ENCODE data around the gene DOK6. TPM values are rescaled to one million over a fixed set of nuclear protein-coding genes. Genes with fewer than 3 reads are reported as not detected.

The DOK6 gene
- total RNA-seq, 6 experiments from 2014 or later, result not detected

DNA sequence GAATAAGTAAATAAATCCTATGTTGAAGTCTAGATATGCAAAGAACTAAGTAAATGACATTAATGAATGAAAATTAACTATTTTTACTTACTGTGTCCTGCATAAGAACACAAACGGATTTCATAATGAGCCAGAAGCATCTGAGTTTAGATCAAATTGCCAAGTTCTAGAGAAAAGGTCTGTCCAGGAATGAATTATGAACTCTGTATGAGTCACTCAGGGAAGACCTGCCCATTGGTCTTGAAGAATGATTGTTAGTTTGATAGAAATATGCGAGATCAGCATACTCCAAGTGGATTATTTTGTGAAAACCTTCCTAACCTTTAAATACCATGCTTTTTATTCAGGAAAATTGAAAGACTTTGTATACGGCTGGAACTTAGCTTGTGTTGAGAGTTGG, 189.5 kb downstream of the DOK6 start:
- H3K9me3 Mint-ChIP-seq, result peaks cover 21% of the 10 kb centered on the region
- no peak overlapping the region for H3K27ac Mint-ChIP-seq
- no peaks in the 10 kb centered on the region for H3K36me3 Mint-ChIP-seq (ENCODE audit: low read depth)
- H3K4me1 Mint-ChIP-seq (ENCODE audit: low read depth), result no peaks in the 10 kb centered on the region
- TF ChIP-seq CTCF (IDR thresholded peaks at IDR 0.05), result no peak
- no peaks in the 10 kb centered on the region; the same call in 1 of the 2 replicates for H3K27me3 Mint-ChIP-seq (ENCODE audit: insufficient read depth)
- H3K4me3 Mint-ChIP-seq, result no peak overlapping the region
- no peak for DNase-seq

GRCh38 chr18:69596345-69596744, 195.7 kb downstream of the DOK6 start:
- H3K4me1 Mint-ChIP-seq (ENCODE audit: low read depth), result no peaks in the 10 kb centered on the region

GRCh38 chr18:69597561-69597960, 196.9 kb downstream of the DOK6 start:
- H3K36me3 Mint-ChIP-seq (ENCODE audit: low read depth), result no peaks in the 10 kb centered on the region
- H3K4me1 Mint-ChIP-seq (ENCODE audit: low read depth), result no peaks in the 10 kb centered on the region
- H3K4me3 Mint-ChIP-seq, result no peak overlapping the region
- TF ChIP-seq CTCF (IDR thresholded peaks at IDR 0.05), result no peak
- no peak for DNase-seq
- H3K27me3 Mint-ChIP-seq (ENCODE audit: insufficient read depth), result no peaks in the 10 kb centered on the region; the same call in 1 of the 2 replicates
- H3K9me3 Mint-ChIP-seq, result peaks cover 18% of the 10 kb centered on the region
- H3K27ac Mint-ChIP-seq, result no peak overlapping the region

More at GRCh38 chr18:69596345-69596744, 195.7 kb downstream of the DOK6 start:
- Mint-ChIP-seq H3K36me3 (ENCODE audit: low read depth) (no peaks in the 10 kb centered on the region), H3K27me3 (ENCODE audit: insufficient read depth) (no peaks in the 10 kb centered on the region; the same call in 1 of the 2 replicates), H3K4me3 (no peak overlapping the region), H3K27ac (no peak overlapping the region), H3K9me3 (peaks cover 21% of the 10 kb centered on the region)
- TF ChIP-seq CTCF (IDR thresholded peaks at IDR 0.05), result no peak
- DNase-seq, result no peak

- Mint-ChIP-seq H3K36me3 (ENCODE audit: low read depth) (no peaks in the 10 kb centered on the region), H3K4me3 (no peak overlapping the region), H3K27me3 (ENCODE audit: insufficient read depth) (no peaks in the 10 kb centered on the region; the same call in 1 of the 2 replicates), H3K27ac (no peak overlapping the region), H3K9me3 (peaks cover 17% of the 10 kb centered on the region), H3K4me1 (ENCODE audit: low read depth) (no peaks in the 10 kb centered on the region)
- TF ChIP-seq CTCF (IDR thresholded peaks at IDR 0.05), result no peak
- no peak for DNase-seq
Measured at GRCh38 chr18:69599377-69599776, 198.7 kb downstream of the DOK6 start.

DNA sequence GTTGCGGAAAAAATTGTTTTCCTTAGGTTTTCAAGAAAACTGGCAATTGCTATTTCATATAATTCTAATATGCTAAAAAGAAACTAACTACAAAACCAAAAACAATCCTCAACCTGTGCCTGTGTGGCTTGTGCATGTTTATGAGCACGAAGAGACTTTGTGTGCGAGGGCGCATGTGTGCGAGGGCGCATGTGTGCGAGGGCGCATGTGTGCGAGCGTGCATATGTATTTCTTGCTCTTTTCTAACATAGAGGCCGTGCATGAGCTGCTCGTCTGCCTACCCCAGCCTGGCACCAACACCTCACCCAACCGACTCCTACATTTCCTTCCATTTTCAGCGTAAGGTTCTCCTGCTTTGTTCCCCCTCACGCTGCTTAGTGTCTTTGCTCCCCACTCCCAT, 211.6 kb downstream of the DOK6 start:
- no peak overlapping the region for H3K27ac Mint-ChIP-seq
- H3K4me1 Mint-ChIP-seq (ENCODE audit: low read depth), result no peaks in the 10 kb centered on the region
- peaks cover 27% of the 10 kb centered on the region; the same call in 1 of the 2 replicates for H3K9me3 Mint-ChIP-seq
- no peaks in the 10 kb centered on the region for H3K27me3 Mint-ChIP-seq (ENCODE audit: insufficient read depth)
- TF ChIP-seq CTCF (IDR thresholded peaks at IDR 0.05), result no peak
- 0 out of 2 replicates have a peak, but pooled peaks cover 4% of the 10 kb centered on the region for H3K36me3 Mint-ChIP-seq (ENCODE audit: low read depth)
- H3K4me3 Mint-ChIP-seq, result no peak overlapping the region
- DNase-seq, result no peak

DNA sequence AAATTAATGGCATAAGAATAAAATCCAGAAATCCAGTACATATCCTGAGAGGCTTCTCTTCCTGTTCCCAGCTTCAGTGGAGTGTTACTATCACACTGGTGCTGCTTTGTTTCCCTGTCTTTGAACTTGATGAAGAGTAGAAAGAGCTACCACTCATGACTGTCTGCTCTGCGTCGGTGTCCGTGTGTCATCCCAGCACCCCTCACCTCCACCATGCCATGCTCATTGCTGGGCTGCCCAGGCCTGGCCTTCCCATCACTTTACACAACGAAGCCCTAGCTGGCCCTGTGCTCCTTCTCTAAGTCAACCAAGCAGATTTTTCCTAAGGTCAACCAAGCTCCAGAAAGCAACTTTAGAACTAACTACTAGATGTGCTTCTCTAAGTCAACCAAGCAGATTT, 215.4 kb downstream of the DOK6 start:
- Mint-ChIP-seq H3K4me1 (ENCODE audit: low read depth) (no peaks in the 10 kb centered on the region), H3K4me3 (no peak overlapping the region), H3K9me3 (peaks cover 27% of the 10 kb centered on the region; the same call in 1 of the 2 replicates), H3K27ac (no peak overlapping the region), H3K36me3 (ENCODE audit: low read depth) (0 out of 2 replicates have a peak, but pooled peaks cover 4% of the 10 kb centered on the region), H3K27me3 (ENCODE audit: insufficient read depth) (no peaks in the 10 kb centered on the region)
- DNase-seq, result no peak
- TF ChIP-seq CTCF (IDR thresholded peaks at IDR 0.05), result no peak
